ENCODE results near the gene DDX5.

The DDX5 gene

GRCh38 chr17:64506201-64506575, at the start of gene DDX5:
Gene DDX5, minus strand, starts transcription at chr17:64506289. Its CDS starts 170 bp downstream, at chr17:64506119.
- peak; percentile 95 for DNase-seq (ENCODE audit: low read depth)

- DNase-seq (ENCODE audit: low read depth) = no peak
Observed at GRCh38 chr17:64555281-64555680, 49.2 kb upstream of the DDX5 start.

- no peak for DNase-seq (ENCODE audit: low read depth)
Observed at GRCh38 chr17:64554028-64554637, 48.0 kb upstream of the DDX5 start.

DNA sequence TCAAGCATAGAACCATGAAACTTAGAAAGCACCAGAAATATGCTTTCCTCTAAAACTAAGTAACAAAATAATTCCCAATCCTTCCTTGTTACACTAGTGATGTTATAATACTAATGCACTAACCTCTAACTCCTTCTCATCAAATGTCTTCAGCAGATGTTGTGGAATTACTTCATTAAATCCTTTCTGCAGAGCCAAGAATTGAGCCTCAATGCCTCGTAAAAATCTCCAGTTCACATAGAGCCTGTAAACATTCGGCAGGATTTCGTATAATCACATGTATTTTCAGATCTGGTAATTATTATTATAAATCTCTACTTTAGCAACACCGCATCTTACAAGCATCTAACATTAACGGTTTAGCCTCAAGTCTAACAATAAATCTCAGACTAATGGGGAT, 45.4 kb upstream of the DDX5 start:
- no peak for DNase-seq (ENCODE audit: low read depth)

GRCh38 chr17:64547319-64547718, 41.2 kb upstream of the DDX5 start:
- DNase-seq (ENCODE audit: low read depth) = no peak

GRCh38 chr17:64546716-64547115, 40.6 kb upstream of the DDX5 start:
- DNase-seq (ENCODE audit: low read depth) = no peak

GRCh38 chr17:64544742-64545141, 38.7 kb upstream of the DDX5 start:
- no peak for DNase-seq (ENCODE audit: low read depth)

- no peak for DNase-seq (ENCODE audit: low read depth)
Observed at GRCh38 chr17:64540118-64540776, 34.2 kb upstream of the DDX5 start.

DNA sequence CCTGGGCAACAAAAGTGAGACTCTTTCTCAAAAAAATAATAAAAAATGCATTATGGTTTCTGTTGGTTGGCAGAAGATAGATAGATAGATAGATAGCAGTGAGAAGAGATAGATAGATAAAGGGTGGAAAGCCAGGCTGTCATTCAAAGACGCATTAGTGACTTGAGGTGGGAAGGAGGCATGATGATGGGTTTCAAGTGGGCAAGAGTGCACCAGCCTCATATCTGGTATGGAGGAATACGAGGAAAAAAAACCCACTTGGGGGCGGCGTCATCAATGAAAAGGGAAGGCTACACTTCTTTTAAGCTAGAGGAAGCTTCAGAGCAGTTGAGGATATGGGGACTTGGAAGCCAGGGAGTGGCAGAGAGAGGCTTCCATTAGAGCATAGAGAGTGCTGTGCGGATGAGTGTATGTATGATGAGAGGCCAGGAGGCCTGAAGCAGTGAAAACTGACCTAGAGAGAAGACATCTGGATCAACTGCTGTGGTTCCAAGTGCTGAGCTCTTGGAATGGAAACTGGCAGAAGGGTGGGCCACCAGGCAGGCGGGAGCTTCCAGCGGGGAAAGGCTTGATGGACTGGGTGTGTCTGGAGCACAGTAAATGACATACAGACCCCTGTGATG, 32.5 kb upstream of the DDX5 start:
- no peak for DNase-seq (ENCODE audit: low read depth)

DNA sequence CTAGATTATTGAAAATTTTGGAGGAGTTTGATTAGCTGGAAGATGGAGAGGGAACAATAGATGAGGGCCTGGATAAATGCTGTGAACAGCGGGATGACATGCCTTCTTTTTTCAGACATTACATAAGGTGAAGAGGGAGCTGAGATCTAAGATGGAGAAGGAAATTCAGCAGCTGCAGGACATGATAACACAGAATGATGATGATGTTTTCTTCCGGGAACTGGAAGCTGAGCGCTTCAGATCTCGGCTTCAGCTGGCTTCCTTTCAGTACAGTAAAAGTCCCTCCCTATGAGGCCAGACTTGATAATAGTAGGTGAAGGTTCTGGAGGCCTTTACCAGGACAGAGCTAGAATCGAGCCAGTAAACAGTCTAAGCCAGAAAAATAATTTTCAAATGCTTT, 31.4 kb upstream of the DDX5 start:
- no peak for DNase-seq (ENCODE audit: low read depth)

GRCh38 chr17:64536913-64537312, 30.8 kb upstream of the DDX5 start:
- no peak for DNase-seq (ENCODE audit: low read depth)

GRCh38 chr17:64535357-64535756, 29.3 kb upstream of the DDX5 start:
- DNase-seq (ENCODE audit: low read depth) = no peak

DNA sequence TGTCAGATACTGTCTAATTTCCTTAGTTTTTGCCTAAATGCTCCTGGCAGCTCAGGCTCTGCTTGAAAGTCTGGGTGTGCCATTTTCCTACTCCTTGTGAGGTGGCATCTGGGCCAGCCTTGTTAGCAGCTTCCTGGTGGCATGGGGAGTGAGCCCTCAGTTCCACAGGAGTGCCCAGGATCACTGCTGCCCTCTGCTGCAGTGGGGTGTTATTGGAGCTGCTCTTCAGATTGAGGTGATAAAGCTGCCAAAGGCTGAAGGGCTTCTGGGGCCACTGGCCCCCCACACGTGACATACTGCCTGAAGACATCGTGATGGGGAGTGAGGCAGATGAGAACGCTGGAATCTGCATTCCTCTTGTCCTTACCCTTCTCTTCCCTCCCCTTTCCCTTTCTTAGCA, 28.1 kb upstream of the DDX5 start:
- DNase-seq (ENCODE audit: low read depth) = no peak

GRCh38 chr17:64533784-64534183, 27.7 kb upstream of the DDX5 start:
- DNase-seq (ENCODE audit: low read depth) = no peak

DNA sequence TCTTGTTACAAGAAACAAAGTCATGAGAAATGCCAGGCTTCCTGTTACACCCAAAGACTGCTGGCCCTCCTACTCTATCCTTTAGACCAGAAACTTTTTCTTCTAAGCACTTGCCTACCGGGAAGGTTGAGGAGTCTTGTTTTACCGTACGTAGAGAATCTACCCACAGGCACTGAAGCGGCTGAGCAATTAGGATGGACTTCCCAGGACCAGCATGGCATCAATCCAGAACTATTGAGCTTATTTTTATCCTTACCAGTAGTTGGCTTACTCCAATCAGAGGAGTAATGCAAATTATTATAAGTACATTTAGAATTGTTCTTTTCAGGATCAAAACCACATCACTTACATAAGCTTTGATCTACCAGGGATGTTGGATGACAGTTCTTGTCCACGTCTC, 26.3 kb upstream of the DDX5 start:
- DNase-seq (ENCODE audit: low read depth) = no peak

GRCh38 chr17:64531955-64532371, 25.9 kb upstream of the DDX5 start:
- no peak for DNase-seq (ENCODE audit: low read depth)

GRCh38 chr17:64529221-64529620, 23.1 kb upstream of the DDX5 start:
- no peak for DNase-seq (ENCODE audit: low read depth)

- DNase-seq (ENCODE audit: low read depth) = no peak
Observed at GRCh38 chr17:64527914-64528313, 21.8 kb upstream of the DDX5 start.

DNA sequence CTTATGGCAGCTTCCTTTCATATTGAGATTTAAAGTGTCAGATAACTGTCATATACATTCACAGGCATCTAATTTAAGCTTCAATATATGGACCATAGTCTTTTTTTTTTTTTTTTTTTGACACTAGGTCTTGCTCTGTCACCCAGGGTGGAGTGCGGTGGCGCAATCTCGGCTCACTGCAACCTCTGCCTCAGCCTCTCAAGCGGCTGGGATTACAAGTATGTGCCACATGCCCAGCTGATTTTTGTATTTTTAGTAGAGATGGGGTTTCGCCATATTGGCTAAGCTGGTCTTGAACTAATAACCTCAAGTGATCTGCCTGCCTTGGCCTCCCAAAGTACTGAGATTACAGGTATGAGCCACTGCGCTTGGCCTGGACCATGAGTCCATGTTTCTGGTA, 14.3 kb upstream of the DDX5 start:
- DNase-seq (ENCODE audit: low read depth) = no peak

DNA sequence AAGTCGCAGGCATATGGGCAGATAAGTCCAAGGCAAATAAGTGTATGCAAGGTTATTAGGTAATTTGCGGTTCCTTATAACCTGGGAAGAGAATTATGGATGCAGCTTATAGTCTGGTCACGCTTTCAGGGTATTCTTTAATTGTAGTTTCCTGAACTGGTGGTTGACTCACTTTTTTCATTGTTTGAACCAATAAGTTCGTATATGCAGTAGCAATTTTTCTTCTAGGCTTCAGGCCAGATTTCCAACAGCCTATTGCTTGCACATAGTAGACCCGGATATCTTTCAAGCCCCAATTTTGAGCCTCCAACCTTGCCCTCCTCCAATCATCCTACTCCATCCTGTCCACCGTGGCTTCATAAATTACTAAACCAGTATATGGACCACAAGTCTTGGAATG, 13.5 kb upstream of the DDX5 start:
- no peak for DNase-seq (ENCODE audit: low read depth)

DNA sequence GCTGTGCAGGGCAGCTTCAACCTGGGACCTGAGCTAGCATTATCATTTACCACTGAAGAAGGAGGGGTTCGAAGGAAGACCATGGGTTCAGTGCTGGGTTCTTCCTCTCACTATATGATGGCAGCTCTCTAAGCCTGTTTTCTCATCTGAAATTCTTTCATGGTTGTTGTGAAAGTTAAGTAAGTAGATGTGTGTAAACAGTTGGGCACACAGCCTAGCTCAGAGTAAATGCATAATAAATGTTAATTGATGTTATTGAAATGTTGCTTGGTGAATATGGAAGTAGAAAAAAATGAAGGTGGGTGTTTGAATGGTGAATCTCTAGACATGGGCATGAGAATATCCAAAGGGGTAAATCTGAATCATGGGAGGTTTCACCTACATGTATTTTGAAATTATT, 9.7 kb upstream of the DDX5 start:
- DNase-seq (ENCODE audit: low read depth) = no peak

DNA sequence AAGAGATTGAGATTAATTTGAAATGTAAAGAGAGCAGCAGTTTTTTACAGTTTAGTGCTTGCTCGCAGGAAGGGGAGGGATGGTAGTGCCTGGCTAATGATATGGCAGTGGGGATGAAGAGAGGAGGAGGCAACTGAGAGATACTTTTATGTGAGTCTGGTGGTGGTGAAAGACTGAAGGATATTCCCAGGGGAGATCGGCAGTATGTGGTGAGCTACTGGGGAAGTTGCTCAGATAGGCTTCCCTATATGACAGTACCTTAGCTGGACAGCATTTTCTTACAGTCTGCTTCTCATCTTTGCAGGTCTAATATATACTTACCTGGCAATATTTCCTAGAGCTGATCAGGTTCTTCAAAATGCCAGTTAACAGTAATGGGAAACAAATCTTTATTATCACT, 9.3 kb upstream of the DDX5 start:
- DNase-seq (ENCODE audit: low read depth) = no peak

DNA sequence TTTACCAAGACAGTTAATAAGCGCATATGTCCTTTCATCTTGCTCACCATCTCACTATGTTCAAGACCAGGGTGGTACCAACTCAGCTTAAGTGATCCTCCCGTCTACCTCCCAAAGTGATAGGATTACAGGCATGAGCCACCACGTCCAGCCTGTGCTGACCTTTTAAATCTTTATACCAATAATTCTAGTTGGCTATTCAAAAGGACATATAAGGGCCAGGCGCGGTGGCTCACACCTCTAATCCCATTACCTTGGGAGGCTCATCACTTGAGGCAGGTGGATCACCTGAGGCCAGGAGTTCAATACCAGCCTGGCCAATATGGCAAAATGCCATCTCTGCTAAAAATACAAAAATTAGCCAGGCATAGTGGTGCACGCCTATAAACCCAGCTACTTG, 3.1 kb upstream of the DDX5 start:
- DNase-seq (ENCODE audit: low read depth) = no peak

- DNase-seq (ENCODE audit: low read depth) = no peak
Observed at GRCh38 chr17:64508683-64509082, 2.6 kb upstream of the DDX5 start.

All from T-helper 22 cell (primary cell).